Vagina (tissue), 2 donors: Measurements from ENCODE around the gene TBX4. TPM values are rescaled to one million over a fixed set of nuclear protein-coding genes. Genes with fewer than 3 reads are reported as not detected.
A peak's percentile ranks its signal among the peaks of the same experiment; 100 is the strongest.

ENCODE experiments used
- DNase-seq, 2 donors: peaks; one replicate each; pipeline ENCODE4 v3.0.0-alpha.2; 2017; ENCODE audit errors: extremely low spot score in 2 of 2
- H3K27ac ChIP-seq: fragments of 200-600 bp; sonication (generic); one replicate; pipeline ENCODE4 v1.5.1; 2019
- H3K27me3 ChIP-seq: fragments of 200-600 bp; sonication (generic); one replicate; pipeline ENCODE4 v1.5.1; 2019
- H3K36me3 ChIP-seq, 2 donors: fragments of 200-600 bp; sonication (generic); one replicate each; pipeline ENCODE4 v1.5.1; 2017 to 2019
- H3K4me1 ChIP-seq: fragments of 200-600 bp; sonication (generic); one replicate; pipeline ENCODE4 v1.5.1; 2019
- H3K4me3 ChIP-seq, 2 donors: fragments of 200-600 bp; sonication (generic); 1 replicate in 1 of 2; 2 replicates in 1 of 2; pipeline ENCODE4 v1.5.1; 2016 to 2019
- H3K9me3 ChIP-seq: fragments of 200-600 bp; sonication (generic); one replicate; pipeline ENCODE4 v1.5.1; 2019
- CTCF ChIP-seq, 3 experiments: fragments of 450-650 bp in 2 of 3; fragments of 200-600 bp in 1 of 3; sonication (generic) in 1 of 3; IDR thresholded peaks; one replicate each; pipeline ENCODE4 v1.5.1; 2017 to 2019; ENCODE audit warnings: antibody characterized with exemption in 3 of 3, mild to moderate bottlenecking in 2 of 3, moderate library complexity in 2 of 3
- POLR2A ChIP-seq, 2 donors: fragments of 450-650 bp; IDR thresholded peaks; one replicate each; pipeline ENCODE4 v1.6.1; 2017; ENCODE audit warnings: antibody characterized with exemption in 2 of 2, mild to moderate bottlenecking in 2 of 2, moderate library complexity in 2 of 2
- POLR2AphosphoS5 ChIP-seq, 2 donors: sonication (generic); formaldehyde crosslinking; IDR thresholded peaks; one replicate each; pipeline ENCODE4 v1.9.0; 2017; ENCODE audit warnings: antibody characterized with exemption in 2 of 2, mild to moderate bottlenecking in 2 of 2, low read depth in 1 of 2; ENCODE audit not compliant: insufficient read depth in 1 of 2
- intact Hi-C: fragments of 100-400 bp; cut with DNase I; formaldehyde crosslinking; loops from one replicate; pipeline ENCODE4 v1.15.1; 2023
- total RNA-seq: library from RNA; depleted of rRNA; stranded (reverse); fragments of >200 nt; gene quantifications from one replicate; pipeline ENCODE4 v1.2.3, GENCODE V29; 2016

Gene TBX4
- total RNA-seq, 1 donor from 2014 or later, result not detected

GRCh38 chr17:61414141-61414935, 37.9 kb upstream of the TBX4 start:
- peaks cover 61% of the 10 kb centered on the region for H3K4me1 ChIP-seq
- H3K36me3 ChIP-seq, result no peaks in the 10 kb centered on the region
- H3K27ac ChIP-seq, result no peak overlapping the region
- no peaks in the 10 kb centered on the region for H3K27me3 ChIP-seq
- TF ChIP-seq POLR2A (IDR thresholded peaks at IDR 0.05), result no peak
- no peak for TF ChIP-seq POLR2AphosphoS5 (IDR thresholded peaks at IDR 0.05; ENCODE audit: insufficient read depth in 1 of 2, low read depth in 1 of 2)
- TF ChIP-seq CTCF (IDR thresholded peaks at IDR 0.05), result no peak
- DNase-seq, result peak; percentile 46 to 85
- no peaks in the 10 kb centered on the region for H3K9me3 ChIP-seq
- intact Hi-C loops, result loop anchor here (10.0 kb wide), 1 partner anchor 650 kb away; the partner anchor contains the start of gene MED13
- H3K4me3 ChIP-seq, result no peak overlapping the region

- TF ChIP-seq POLR2A (IDR thresholded peaks at IDR 0.05) (no peak), POLR2AphosphoS5 (IDR thresholded peaks at IDR 0.05; ENCODE audit: insufficient read depth in 1 of 2, low read depth in 1 of 2) (no peak), CTCF (IDR thresholded peaks at IDR 0.05) (no peak)
- Histone ChIP-seq H3K9me3 (no peaks in the 10 kb centered on the region), H3K27me3 (no peaks in the 10 kb centered on the region), H3K36me3 (no peaks in the 10 kb centered on the region), H3K4me3 (no peak overlapping the region), H3K27ac (no peak overlapping the region), H3K4me1 (peaks cover 58% of the 10 kb centered on the region)
- DNase-seq, result peak; percentile 62 to 74
- intact Hi-C loops, result loop anchor here (10.0 kb wide), 1 partner anchor 650 kb away; the partner anchor contains the start of gene MED13
Observed at GRCh38 chr17:61414936-61415251, 37.3 kb upstream of the TBX4 start.

- Histone ChIP-seq H3K36me3 (no peaks in the 10 kb centered on the region), H3K27me3 (no peaks in the 10 kb centered on the region), H3K4me1 (peaks cover 51% of the 10 kb centered on the region), H3K4me3 (no peak overlapping the region), H3K9me3 (no peaks in the 10 kb centered on the region), H3K27ac (no peak overlapping the region)
- TF ChIP-seq CTCF (IDR thresholded peaks at IDR 0.05) (no peak), POLR2AphosphoS5 (IDR thresholded peaks at IDR 0.05; ENCODE audit: insufficient read depth in 1 of 2, low read depth in 1 of 2) (no peak), POLR2A (IDR thresholded peaks at IDR 0.05) (no peak)
- DNase-seq, result peak; percentile 74 to 85
- intact Hi-C loops, result loop anchor here (10.0 kb wide), 1 partner anchor 649 kb away; the partner anchor contains the start of gene MED13
Observed at GRCh38 chr17:61415374-61416210, 36.6 kb upstream of the TBX4 start.

GRCh38 chr17:61416211-61416539, 36.0 kb upstream of the TBX4 start:
- intact Hi-C loops, result loop anchor here (10.0 kb wide), 1 partner anchor 649 kb away; the partner anchor contains the start of gene MED13
- Histone ChIP-seq H3K4me1 (peaks cover 45% of the 10 kb centered on the region), H3K27me3 (no peaks in the 10 kb centered on the region), H3K36me3 (no peaks in the 10 kb centered on the region), H3K27ac (peak overlapping the region; percentile 54), H3K9me3 (no peaks in the 10 kb centered on the region), H3K4me3 (no peak overlapping the region)
- TF ChIP-seq CTCF (IDR thresholded peaks at IDR 0.05) (no peak), POLR2A (IDR thresholded peaks at IDR 0.05) (no peak), POLR2AphosphoS5 (IDR thresholded peaks at IDR 0.05; ENCODE audit: insufficient read depth in 1 of 2, low read depth in 1 of 2) (no peak)
- DNase-seq, result peak; percentile 61 to 82
